ENCODE data around the gene LUZP1. TPM values are rescaled to one million over a fixed set of nuclear protein-coding genes. Genes with fewer than 3 reads are reported as not detected.

LUZP1 gene
- total RNA-seq, 1 experiment from 2014 or later: 40.2 TPM

- intact Hi-C loops (cut with micrococcal nuclease; ENCODE audit: unreplicated experiment) (loop anchor here (5.0 kb wide), 1 partner anchor 107 kb away; no protein-coding TSS in a partner anchor), in situ Hi-C loops (cut with HindIII; ENCODE audit: low pct_unique_long_range_greater_than_20kb, low sequenced_read_pairs) (loop anchor here (25.0 kb wide), 1 partner anchor 103 kb away; no protein-coding TSS in a partner anchor)
- no peak overlapping the region for H3K27ac ChIP-seq (ENCODE audit: low read length)
- DNase-seq (ENCODE audit: low read depth, low spot score) (no peak), ATAC-seq (no peak)
- H3K4me3 ChIP-seq (ENCODE audit: low read depth in 2 of 2, low read length in 2 of 2): no peak overlapping the region
- BruUV-seq (replicated peaks): no TSS peak
- no peaks in the 10 kb centered on the region for H3K4me1 ChIP-seq (ENCODE audit: control insufficient read depth, insufficient read depth, low read length)
- POLR2A ChIA-PET: no interaction called here
- peaks cover 19% of the 10 kb centered on the region for H3K36me3 ChIP-seq (ENCODE audit: control insufficient read depth, insufficient read depth, low read length)
- no peaks in the 10 kb centered on the region for H3K9me3 ChIP-seq (ENCODE audit: control insufficient read depth, insufficient read depth, low read depth, low read length)
- H3K27me3 ChIP-seq (ENCODE audit: control insufficient read depth, insufficient read depth, low read length): no peaks in the 10 kb centered on the region
- TF ChIP-seq POLR2AphosphoS5 (IDR thresholded peaks at IDR 0.05; ENCODE audit: low read depth, low read length) (no peak), CTCF (IDR thresholded peaks at IDR 0.05) (no peak), TCF7L2 (IDR thresholded peaks at IDR 0.05; ENCODE audit: low read depth, low read length) (no peak), SIN3A (IDR thresholded peaks at IDR 0.05; ENCODE audit: borderline replicate concordance, insufficient read depth, low read depth, low read length) (no peak)
- CTCF ChIA-PET: no interaction called here
These were observed 84.8 kb downstream of the LUZP1 start for GRCh38 chr1:23083714-23084480.

- TF ChIP-seq POLR2AphosphoS5 (IDR thresholded peaks at IDR 0.05; ENCODE audit: low read depth, low read length) (no peak), CTCF (IDR thresholded peaks at IDR 0.05) (peak; percentile 49; the same call in 1 of the 2 replicates)
- intact Hi-C loops (cut with micrococcal nuclease; ENCODE audit: unreplicated experiment) (loop anchor here (5.0 kb wide), 1 partner anchor 104 kb away; no protein-coding TSS in a partner anchor), in situ Hi-C loops (cut with HindIII; ENCODE audit: low pct_unique_long_range_greater_than_20kb, low sequenced_read_pairs) (loop anchor here (25.0 kb wide), 1 partner anchor 106 kb away; no protein-coding TSS in a partner anchor)
- BruUV-seq (replicated peaks): no TSS peak
- no peak for DNase-seq (ENCODE audit: low read depth, low spot score)
- ATAC-seq: 0 out of 2 replicates have a peak, but pooled peaks have one; percentile 47
- H3K36me3 ChIP-seq (ENCODE audit: control insufficient read depth, insufficient read depth, low read length): peaks cover 26% of the 10 kb centered on the region
- POLR2A ChIA-PET: no interaction called here
- H3K27me3 ChIP-seq (ENCODE audit: control insufficient read depth, insufficient read depth, low read length): no peaks in the 10 kb centered on the region
- CTCF ChIA-PET: no interaction called here
- H3K4me3 ChIP-seq (ENCODE audit: low read depth in 2 of 2, low read length in 2 of 2): no peak overlapping the region
- no peaks in the 10 kb centered on the region for H3K9me3 ChIP-seq (ENCODE audit: control insufficient read depth, insufficient read depth, low read depth, low read length)
- no peaks in the 10 kb centered on the region for H3K4me1 ChIP-seq (ENCODE audit: control insufficient read depth, insufficient read depth, low read length)
- no peak overlapping the region for H3K27ac ChIP-seq (ENCODE audit: low read length)
These were observed 87.3 kb downstream of the LUZP1 start for GRCh38 chr1:23081376-23081775.

GRCh38 chr1:23080885-23081284 is 87.8 kb downstream of the LUZP1 start:
- POLR2A ChIA-PET: interaction anchor here (0.6 kb wide), 1 partner anchor 55 kb away, joined by 4 read pairs; no protein-coding TSS in a partner anchor
- no peaks in the 10 kb centered on the region for H3K27me3 ChIP-seq (ENCODE audit: control insufficient read depth, insufficient read depth, low read length)
- in situ Hi-C loops (cut with HindIII; ENCODE audit: low pct_unique_long_range_greater_than_20kb, low sequenced_read_pairs) (loop anchor here (25.0 kb wide), 1 partner anchor 106 kb away; no protein-coding TSS in a partner anchor), intact Hi-C loops (cut with micrococcal nuclease; ENCODE audit: unreplicated experiment) (loop anchor here (5.0 kb wide), 1 partner anchor 104 kb away; no protein-coding TSS in a partner anchor)
- peaks cover 26% of the 10 kb centered on the region for H3K36me3 ChIP-seq (ENCODE audit: control insufficient read depth, insufficient read depth, low read length)
- no TSS peak for BruUV-seq (replicated peaks)
- TF ChIP-seq REST (IDR thresholded peaks at IDR 0.05; ENCODE audit: insufficient read depth in 1 of 2, low read depth in 2 of 2, low read length in 1 of 2): peak in 1 of 2 experiments; percentile 58; a peak in 1 of 4 replicates
- TF ChIP-seq TCF7L2 (IDR thresholded peaks at IDR 0.05; ENCODE audit: low read depth, low read length): no peak
- no peak for TF ChIP-seq SIN3A (IDR thresholded peaks at IDR 0.05; ENCODE audit: borderline replicate concordance, insufficient read depth, low read depth, low read length)
- TF ChIP-seq POLR2AphosphoS5 (IDR thresholded peaks at IDR 0.05; ENCODE audit: low read depth, low read length): no peak
- TF ChIP-seq CTCF (IDR thresholded peaks at IDR 0.05): no peak
- no peak overlapping the region for H3K4me3 ChIP-seq (ENCODE audit: low read depth in 2 of 2, low read length in 2 of 2)
- ATAC-seq: no peak
- H3K9me3 ChIP-seq (ENCODE audit: control insufficient read depth, insufficient read depth, low read depth, low read length): no peaks in the 10 kb centered on the region
- CTCF ChIA-PET: interaction anchor here (0.6 kb wide), 1 partner anchor 111 kb away, joined by 3 read pairs; no protein-coding TSS in a partner anchor
- no peak overlapping the region for H3K27ac ChIP-seq (ENCODE audit: low read length)
- DNase-seq (ENCODE audit: low read depth, low spot score): no peak
- no peaks in the 10 kb centered on the region for H3K4me1 ChIP-seq (ENCODE audit: control insufficient read depth, insufficient read depth, low read length)

Data from Panc1 (cell line).